Peyer's patch (tissue), 4 donors: ENCODE results near the gene MUC5AC. TPM values are rescaled to one million over a fixed set of nuclear protein-coding genes. Genes with fewer than 3 reads are reported as not detected.
A peak's percentile ranks its signal among the peaks of the same experiment; 100 is the strongest.

Experiments
- DNase-seq, 3 donors: peaks; one replicate each; pipeline ENCODE4 v3.0.0-alpha.2; 2017 to 2019
- H3K27ac ChIP-seq, 4 donors: fragments of 200-600 bp; sonication (generic); one replicate each; pipeline ENCODE4 v1.5.1; 2016 to 2019
- H3K27me3 ChIP-seq, 2 donors: fragments of 200-600 bp; sonication (generic); one replicate each; pipeline ENCODE4 v1.5.1; 2019
- H3K36me3 ChIP-seq, 3 donors: fragments of 200-600 bp; sonication (generic); one replicate each; pipeline ENCODE4 v1.5.1; 2016 to 2019
- H3K4me1 ChIP-seq, 4 donors: fragments of 200-600 bp; sonication (generic); one replicate each; pipeline ENCODE4 v1.5.1; 2016 to 2019
- H3K4me3 ChIP-seq, 4 donors: fragments of 200-600 bp; sonication (generic); 1 replicate in 3 of 4; 2 replicates in 1 of 4; pipeline ENCODE4 v1.5.1; 2016 to 2019; ENCODE audit warnings: mild to moderate bottlenecking in 1 of 4
- H3K9me3 ChIP-seq, 4 donors: fragments of 200-600 bp; sonication (generic); one replicate each; pipeline ENCODE4 v1.5.1; 2016 to 2019; ENCODE audit warnings: mild to moderate bottlenecking in 1 of 4
- CTCF ChIP-seq, 6 experiments: fragments of 450-650 bp in 4 of 6; fragments of 200-600 bp in 2 of 6; sonication (generic) in 1 of 6; IDR thresholded peaks; one replicate each; pipeline ENCODE4 v1.5.1; 2017 to 2019; ENCODE audit warnings: antibody characterized with exemption in 6 of 6, mild to moderate bottlenecking in 3 of 6, moderate library complexity in 1 of 6
- POLR2A ChIP-seq, 2 donors: fragments of 450-650 bp; IDR thresholded peaks; one replicate each; pipeline ENCODE4 v1.5.1; 2017; ENCODE audit warnings: antibody characterized with exemption in 2 of 2, mild to moderate bottlenecking in 2 of 2, moderate library complexity in 2 of 2
- total RNA-seq, 4 donors: library from RNA; depleted of rRNA; stranded (reverse); fragments of >200 nt; gene quantifications; one replicate each; pipeline ENCODE4 v1.1.0, GENCODE V29; 2016

The MUC5AC gene
- total RNA-seq, 4 donors from 2014 or later: not detected

- Histone ChIP-seq H3K4me3 (no peak overlapping the region), H3K36me3 (no peaks in the 10 kb centered on the region), H3K27ac (no peak overlapping the region), H3K27me3 (no peaks in the 10 kb centered on the region), H3K9me3 (no peaks in the 10 kb centered on the region), H3K4me1 (peaks cover 0 to 3% (median 0%) of the 10 kb centered on the region in 4 donors)
- DNase-seq: peak in 2 of 3 donors; percentile 41 to 44
- TF ChIP-seq CTCF (IDR thresholded peaks at IDR 0.05): no peak
- TF ChIP-seq POLR2A (IDR thresholded peaks at IDR 0.05): no peak
These were observed 44.5 kb downstream of the MUC5AC start for GRCh38 chr11:1202154-1202775.

DNA sequence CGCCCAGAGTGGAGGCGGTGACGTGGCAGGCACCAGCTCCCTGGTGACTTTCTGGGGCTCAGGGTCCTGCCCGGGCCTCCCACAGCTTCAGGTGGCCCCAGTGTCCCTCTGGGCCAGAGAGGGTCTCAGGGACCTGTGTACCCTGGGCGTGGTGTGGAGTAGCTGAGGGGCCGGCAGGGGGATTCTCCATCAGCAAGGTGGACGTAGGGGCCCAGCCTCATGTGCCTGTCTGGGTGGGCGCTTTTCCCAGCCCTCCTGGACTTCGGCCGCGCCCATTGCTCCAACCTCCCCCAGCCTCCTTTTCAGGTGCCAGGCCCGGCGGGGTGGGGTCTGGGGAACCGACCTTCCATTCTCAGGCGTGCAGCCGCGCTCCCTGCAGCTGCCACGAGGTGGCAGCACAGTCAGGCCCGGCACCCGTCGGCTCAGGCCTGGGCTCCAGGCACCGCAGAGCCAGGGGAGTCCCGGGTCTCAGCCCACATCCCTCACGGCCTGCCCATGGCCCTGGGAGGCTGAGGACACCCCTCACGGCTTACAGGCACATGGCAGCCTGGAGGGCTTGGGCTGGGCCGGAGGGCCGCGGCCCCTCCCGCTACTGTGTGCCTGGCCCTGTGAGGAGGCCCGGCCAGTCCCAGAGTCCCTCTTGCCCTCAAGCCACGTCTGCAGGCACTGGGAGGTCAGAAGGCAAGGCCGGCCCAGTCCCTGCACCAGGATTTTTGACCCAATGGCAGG, 45.2 kb downstream of the MUC5AC start:
- Histone ChIP-seq H3K4me3 (no peak overlapping the region), H3K9me3 (no peaks in the 10 kb centered on the region), H3K36me3 (no peaks in the 10 kb centered on the region), H3K27ac (no peak overlapping the region), H3K4me1 (peaks cover 0 to 3% (median 0%) of the 10 kb centered on the region in 4 donors), H3K27me3 (no peaks in the 10 kb centered on the region)
- DNase-seq: peak; percentile 47 to 79 (median 77)
- TF ChIP-seq CTCF (IDR thresholded peaks at IDR 0.05) (peak; percentile 78 to 91 (median 86)), POLR2A (IDR thresholded peaks at IDR 0.05) (no peak)

GRCh38 chr11:1203505-1204271, 45.9 kb downstream of the MUC5AC start:
- Histone ChIP-seq H3K9me3 (no peaks in the 10 kb centered on the region), H3K4me3 (no peak overlapping the region), H3K27me3 (no peaks in the 10 kb centered on the region), H3K4me1 (peaks cover 0 to 3% (median 0%) of the 10 kb centered on the region in 4 donors), H3K36me3 (no peaks in the 10 kb centered on the region), H3K27ac (no peak overlapping the region)
- peak in 2 of 3 donors; percentile 35 to 44 for DNase-seq
- TF ChIP-seq POLR2A (IDR thresholded peaks at IDR 0.05): no peak
- no peak for TF ChIP-seq CTCF (IDR thresholded peaks at IDR 0.05)

- TF ChIP-seq CTCF (IDR thresholded peaks at IDR 0.05): no peak
- TF ChIP-seq POLR2A (IDR thresholded peaks at IDR 0.05): no peak
- Histone ChIP-seq H3K4me3 (no peak overlapping the region), H3K36me3 (no peaks in the 10 kb centered on the region), H3K9me3 (peaks cover 0 to 2% (median 0%) of the 10 kb centered on the region in 4 donors), H3K27me3 (no peaks in the 10 kb centered on the region), H3K4me1 (peaks cover 0 to 3% (median 0%) of the 10 kb centered on the region in 4 donors), H3K27ac (no peak overlapping the region)
- DNase-seq: peak in 2 of 3 donors; percentile 36 to 44
These were observed 46.8 kb downstream of the MUC5AC start for GRCh38 chr11:1204381-1205101.
